ENCODE results near the gene ERP27.

GRCh38 chr12:14963520-14963919 lies 25.2 kb upstream of the ERP27 start:
- TF ChIP-seq CTCF (IDR thresholded peaks at IDR 0.05) (no peak), NFYB (CRISPR knock-in tag; conservative IDR thresholded peaks at IDR 0.05; ENCODE audit: low read depth) (no peak), CREB1 (CRISPR knock-in tag; IDR thresholded peaks at IDR 0.05) (no peak), KAT7 (CRISPR knock-in tag; IDR thresholded peaks at IDR 0.05; ENCODE audit: borderline replicate concordance) (no peak), ARID4B (CRISPR knock-in tag; IDR thresholded peaks at IDR 0.05; ENCODE audit: borderline replicate concordance) (no peak), ATF6 (CRISPR knock-in tag; IDR thresholded peaks at IDR 0.05) (no peak)

Data from WTC11 (cell line).